HL-60/S4 treated with retinoic acid at 250 ng/mL for 4 days and 3 days (cell line): ENCODE data around the gene EMC10.

Experiments used
- in situ Hi-C: fragments of 300-500 bp; cut with MboI; formaldehyde crosslinking; loops from 2 replicates; pipeline ENCODE4 v1.7.0; 2022; ENCODE audit warnings: low sequenced_read_pairs

The EMC10 gene

GRCh38 chr19:50495020-50495531 lies 18.8 kb downstream of the EMC10 start:
- in situ Hi-C loops, result no loop called here

- in situ Hi-C loops, result no loop called here
Observed at GRCh38 chr19:50496189-50497021, 20.1 kb downstream of the EMC10 start.

GRCh38 chr19:50497022-50497405 lies 20.7 kb downstream of the EMC10 start:
- in situ Hi-C loops, result no loop called here

GRCh38 chr19:50498219-50499056 lies 22.1 kb downstream of the EMC10 start:
- in situ Hi-C loops, result no loop called here

GRCh38 chr19:50500060-50500752 lies 23.9 kb downstream of the EMC10 start:
- in situ Hi-C loops, result no loop called here

- in situ Hi-C loops, result no loop called here
Observed at GRCh38 chr19:50500753-50501151, 24.4 kb downstream of the EMC10 start.

GRCh38 chr19:50501186-50501567 lies 24.9 kb downstream of the EMC10 start:
- in situ Hi-C loops, result no loop called here

- in situ Hi-C loops, result no loop called here
Observed at GRCh38 chr19:50501568-50502475, 25.5 kb downstream of the EMC10 start.

GRCh38 chr19:50505856-50506611 lies 29.7 kb downstream of the EMC10 start:
- in situ Hi-C loops, result no loop called here

- in situ Hi-C loops, result no loop called here
Observed at GRCh38 chr19:50506700-50507099, 30.4 kb downstream of the EMC10 start.

GRCh38 chr19:50507376-50507775 lies 31.1 kb downstream of the EMC10 start:
- in situ Hi-C loops, result no loop called here

GRCh38 chr19:50508843-50509190 lies 32.5 kb downstream of the EMC10 start:
- in situ Hi-C loops, result no loop called here

GRCh38 chr19:50509366-50509765 lies 33.1 kb downstream of the EMC10 start:
- in situ Hi-C loops, result no loop called here

GRCh38 chr19:50510121-50510670 lies 33.9 kb downstream of the EMC10 start:
- in situ Hi-C loops, result no loop called here

- in situ Hi-C loops, result no loop called here
Observed at GRCh38 chr19:50510700-50511068, 34.4 kb downstream of the EMC10 start.

- in situ Hi-C loops, result no loop called here
Observed at GRCh38 chr19:50511069-50511822, 34.9 kb downstream of the EMC10 start, which contains the start of gene JOSD2. JOSD2 (minus strand) TSS chr19:50511191; CDS start chr19:50510431, 760 bp downstream.

GRCh38 chr19:50512112-50512998 lies 36.0 kb downstream of the EMC10 start:
- in situ Hi-C loops, result no loop called here
